HepG2 (cell line): ENCODE data around the gene PPIC. TPM values are rescaled to one million over a fixed set of nuclear protein-coding genes. Genes with fewer than 3 reads are reported as not detected.

Source experiments
- ATAC-seq: fragments of 200-7000 bp; cut with Tn5 transposase; 3 replicates; pipeline ENCODE4 v1.9.1; 2020; ENCODE audit warnings: mild to moderate bottlenecking, moderate library complexity
- BruUV-seq: library from RNA; stranded (reverse); fragments of 400-500 nt; replicated peaks from 2 replicates; lab custom pipeline; 2021; lab: Mats Ljungman, UMichigan
- CTCF ChIA-PET: fragments of 300-600 bp; formaldehyde crosslinking; extraction: SDS; loops from one replicate; lab custom pipeline; 2021; ENCODE audit warnings: low total read pairs, inconsistent platforms, low intra/inter-chr PET ratio; lab: Yijun Ruan, JAX
- POLR2A ChIA-PET: fragments of 350-600 bp; sonication (Branson Sonifier 250); formaldehyde crosslinking; loops from one replicate; lab custom pipeline; 2020; ENCODE audit warnings: antibody characterized with exemption, inconsistent platforms; lab: Yijun Ruan, JAX
- DNase-seq: peaks from one replicate; pipeline ENCODE4 v3.0.0-alpha.2; 2015; ENCODE audit warnings: low spot score
- FAIRE-seq: peaks from 3 replicates; lab custom pipeline; 2011; peaks lifted over from hg19 to GRCh38; lab: Jason Lieb, UNC
- H2AFZ ChIP-seq: one replicate; pipeline ENCODE4 v1.6.1; 2011; ENCODE audit warnings: low read length, inconsistent platforms
- H3K27ac ChIP-seq: fragments of 300-600 bp; 3 replicates; pipeline ENCODE4 v1.8.0; 2011; ENCODE audit warnings: mixed run types, mild to moderate bottlenecking, mixed read lengths, low read length, inconsistent platforms; ENCODE audit not compliant: insufficient read depth; ENCODE audit errors: extremely low read length
- H3K27me3 ChIP-seq, 2 experiments: fragments of 200-600 bp in 1 of 2; 2 replicates in 1 of 2; 3 replicates in 1 of 2; pipeline versions ENCODE4 v1.6.0 to v1.8.0; 2011; ENCODE audit warnings: low read length in 2 of 2, mild to moderate bottlenecking in 2 of 2, moderate library complexity in 2 of 2, inconsistent platforms in 1 of 2; ENCODE audit not compliant: insufficient read depth in 2 of 2, control insufficient read depth in 1 of 2
- H3K36me3 ChIP-seq, 2 experiments: fragments of 200-600 bp in 1 of 2; replicated peaks in 1 of 2; 2 replicates in 1 of 2; 3 replicates in 1 of 2; pipeline versions ENCODE4 v1.5.1 to v1.8.0; 2011; ENCODE audit warnings: low read length in 2 of 2, inconsistent platforms in 1 of 2; ENCODE audit not compliant: insufficient read depth in 2 of 2, control insufficient read depth in 1 of 2
- H3K4me1 ChIP-seq: 2 replicates; pipeline ENCODE4 v1.5.1; 2012; ENCODE audit warnings: low read length, inconsistent platforms; ENCODE audit not compliant: insufficient read depth
- H3K4me2 ChIP-seq: 2 replicates; pipeline ENCODE4 v1.6.0; 2011; ENCODE audit warnings: low read depth, low read length, inconsistent platforms
- H3K4me3 ChIP-seq, 3 experiments: fragments of 200-600 bp in 1 of 3; sonication (generic), shearing (Covaris generic) in 1 of 3; replicated peaks in 1 of 3; 2 replicates each; pipeline ENCODE4 v1.5.1; 2011 to 2016; ENCODE audit warnings: low read length in 3 of 3, inconsistent platforms in 2 of 3, low read depth in 2 of 3, mild to moderate bottlenecking in 2 of 3, control low read depth in 1 of 3, mixed read lengths in 1 of 3; ENCODE audit not compliant: insufficient read depth in 1 of 3
- H3K79me2 ChIP-seq: one replicate; pipeline ENCODE4 v1.6.1; 2011; ENCODE audit warnings: low read length, inconsistent platforms; ENCODE audit not compliant: insufficient read depth
- H3K9ac ChIP-seq: 2 replicates; pipeline ENCODE4 v1.6.0; 2011; ENCODE audit warnings: mild to moderate bottlenecking, low read depth, low read length, inconsistent platforms; ENCODE audit not compliant: insufficient read depth
- H3K9me3 ChIP-seq: 2 replicates; pipeline ENCODE4 v1.5.1; 2012; ENCODE audit warnings: mild to moderate bottlenecking, low read length
- H4K20me1 ChIP-seq: 2 replicates; pipeline ENCODE4 v1.6.0; 2011; ENCODE audit warnings: inconsistent platforms, mild to moderate bottlenecking, low read length, moderate library complexity; ENCODE audit not compliant: insufficient read depth
- MBNL3 ChIP-seq: fragments of 250-450 bp; sonication (Bioruptor Pico); conservative IDR thresholded peaks from 2 replicates; pipeline ENCODE4 v1.8.0; 2022; ENCODE audit warnings: mild to moderate bottlenecking, inconsistent platforms
- MED1 ChIP-seq: sonication (generic); formaldehyde crosslinking; IDR thresholded peaks from 2 replicates; pipeline ENCODE4 v1.4.0; 2020; ENCODE audit warnings: missing genetic modification reagents
- PPARG ChIP-seq: conservative IDR thresholded peaks from 2 replicates; pipeline ENCODE4 v1.6.1; 2016; ENCODE audit warnings: missing biosample characterization, missing genetic modification reagents
- RXRB ChIP-seq: IDR thresholded peaks from 2 replicates; pipeline ENCODE4 v1.6.1; 2016; ENCODE audit warnings: borderline replicate concordance, missing genetic modification reagents, missing compliant biosample characterization
- ZNF160 ChIP-seq: sonication (generic); formaldehyde crosslinking; IDR thresholded peaks from 2 replicates; pipeline ENCODE4 v1.8.0; 2022; ENCODE audit warnings: mild to moderate bottlenecking, inconsistent platforms, missing genetic modification reagents
- ZNF318 ChIP-seq: sonication (generic); formaldehyde crosslinking; IDR thresholded peaks from 2 replicates; pipeline ENCODE4 v1.4.0; 2020; ENCODE audit warnings: mild to moderate bottlenecking, missing genetic modification reagents
- WGBS: methylation state at CpG from one replicate; pipeline ENCODE4 v1.1.6; 2017; ENCODE audit warnings: low lambda C conversion rate; 5-methylcytosine and 5-hydroxymethylcytosine counted together
- in situ Hi-C: cut with HindIII; loops from 2 replicates; pipeline ENCODE4 v1.10.0; 2017; ENCODE audit warnings: low pct_unique_long_range_greater_than_20kb; ENCODE audit not compliant: extremely low pct_ligation_motif_present
- intact Hi-C: fragments of 100-400 bp; cut with micrococcal nuclease; formaldehyde crosslinking; loops from one replicate; pipeline ENCODE4 v1.10.0; 2022; ENCODE audit not compliant: unreplicated experiment
- polyA plus RNA-seq, 8 experiments: library from polyadenylated mRNA; depleted of rRNA in 3 of 8; stranded (reverse) in 7 of 8; unstranded in 1 of 8; fragments of >200 nt; fragmentation: Illumina TruSeq in 4 of 8; extraction: Trizol in 4 of 8; gene quantifications; 2 replicates each; pipeline versions ENCODE4 v1.2.1 to v1.2.3, GENCODE V29; 2011 to 2016; ENCODE audit warnings: low read depth in 4 of 8, missing spikeins in 1 of 8, mixed read lengths in 1 of 8; ENCODE audit not compliant: insufficient read depth in 1 of 8
- total RNA-seq, 5 experiments: library from RNA; depleted of rRNA; stranded (reverse); fragments of >200 nt; fragmentation: Illumina TruSeq; extraction: Trizol; gene quantifications; 2 replicates each; pipeline ENCODE4 v1.2.3, GENCODE V29; 2016; ENCODE audit warnings: low read depth in 1 of 5

The PPIC gene
- total and polyA plus RNA-seq, 2 of the 13 experiments (the other 11 are each of a cell fraction or from before 2014, with no cell fraction given), result 6.2 to 17.2 TPM

DNA sequence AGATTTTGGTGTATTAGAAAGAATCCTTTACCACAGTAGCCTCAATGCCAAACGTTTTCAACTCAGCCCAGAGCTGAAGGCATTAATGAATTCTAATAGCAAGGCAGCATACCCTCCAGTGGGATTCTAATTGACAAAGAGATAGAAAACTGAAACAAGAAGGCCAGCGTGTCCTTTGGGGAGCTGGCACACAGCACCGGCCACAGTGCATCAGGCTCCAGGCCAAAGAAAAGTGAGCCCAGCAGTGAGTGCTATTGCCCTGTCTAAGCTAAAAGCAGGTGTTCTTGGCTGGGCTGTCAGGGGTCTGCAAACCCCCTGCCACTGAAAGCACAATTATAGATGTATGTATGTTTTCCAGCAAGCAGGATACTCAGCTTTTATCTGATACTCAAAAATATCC is 40.4 kb downstream of the PPIC start (continued):
- TF ChIP-seq ZNF318 (CRISPR knock-in tag), result no peak
- no peak for TF ChIP-seq MED1 (CRISPR knock-in tag)

DNA sequence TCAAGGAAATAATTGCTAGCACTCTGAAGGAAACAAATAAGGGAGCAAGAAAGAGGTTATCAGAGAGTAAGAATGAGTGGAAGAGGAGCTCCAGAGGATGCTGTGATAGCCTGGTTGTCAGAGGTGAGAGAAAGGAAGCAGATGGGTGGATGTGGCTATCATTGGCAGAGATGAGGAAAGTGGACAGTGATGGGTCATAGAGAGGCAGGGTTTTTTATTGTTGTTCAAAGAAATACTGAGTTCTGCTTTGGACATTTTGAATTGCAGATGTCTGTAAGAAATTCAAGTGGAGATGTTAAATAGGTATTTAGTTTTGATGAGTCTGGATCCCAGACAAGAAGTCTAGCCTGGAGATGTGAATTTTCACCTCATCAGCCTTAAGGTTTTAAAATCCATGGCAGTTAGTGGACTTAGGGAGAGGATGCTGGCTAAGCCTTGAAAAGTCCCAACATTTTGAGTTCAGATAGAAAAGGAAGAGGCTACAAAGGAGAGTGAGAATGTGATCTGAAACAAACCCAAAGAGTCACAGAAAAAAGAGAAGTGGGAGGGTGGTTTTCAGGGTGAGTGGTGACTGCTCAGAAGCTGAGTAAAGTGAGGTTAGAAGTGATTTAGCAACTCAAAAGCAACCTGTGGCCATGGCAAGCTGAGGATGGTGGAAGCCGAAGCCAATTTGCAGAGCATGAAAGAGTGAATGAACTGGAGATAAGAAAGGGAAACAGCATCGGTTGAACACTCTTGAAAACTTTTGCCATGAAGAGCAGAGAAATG is 50.4 kb downstream of the PPIC start:
- BruUV-seq, result no TSS peak

More for the DNA sequence above, 50.4 kb downstream of the PPIC start:
- peaks cover 10% of the 10 kb centered on the region for H3K4me1 ChIP-seq
- POLR2A ChIA-PET, result no interaction called here
- H3K27ac ChIP-seq, result no peak overlapping the region
- H3K9ac ChIP-seq, result no peak overlapping the region
- intact Hi-C loops, result no loop called here
- in situ Hi-C loops, result no loop called here
- DNase-seq (no peak), FAIRE-seq (no peak), ATAC-seq (no peak)
- H4K20me1 ChIP-seq, result no peaks in the 10 kb centered on the region
- H3K79me2 ChIP-seq, result no peaks in the 10 kb centered on the region
- no peak overlapping the region for H2AFZ ChIP-seq
- H3K4me3 ChIP-seq, result no peak overlapping the region
- CTCF ChIA-PET, result no interaction called here
- 100% methylated on average over 2 of the region's 2 CpGs for WGBS
- H3K27me3 ChIP-seq, result no peaks in the 10 kb centered on the region; a peak in 1 of 5 replicates
- no peaks in the 10 kb centered on the region for H3K9me3 ChIP-seq
- no peak for TF ChIP-seq MBNL3
- no peak for TF ChIP-seq PPARG (CRISPR knock-in tag)
- TF ChIP-seq ZNF160 (CRISPR knock-in tag), result no peak
- no peak for TF ChIP-seq RXRB (CRISPR knock-in tag)
- H3K36me3 ChIP-seq, result no peaks in the 10 kb centered on the region
- H3K4me2 ChIP-seq, result no peak overlapping the region
